ENCODE measurements around the gene RPL37A.

Gene RPL37A

DNA sequence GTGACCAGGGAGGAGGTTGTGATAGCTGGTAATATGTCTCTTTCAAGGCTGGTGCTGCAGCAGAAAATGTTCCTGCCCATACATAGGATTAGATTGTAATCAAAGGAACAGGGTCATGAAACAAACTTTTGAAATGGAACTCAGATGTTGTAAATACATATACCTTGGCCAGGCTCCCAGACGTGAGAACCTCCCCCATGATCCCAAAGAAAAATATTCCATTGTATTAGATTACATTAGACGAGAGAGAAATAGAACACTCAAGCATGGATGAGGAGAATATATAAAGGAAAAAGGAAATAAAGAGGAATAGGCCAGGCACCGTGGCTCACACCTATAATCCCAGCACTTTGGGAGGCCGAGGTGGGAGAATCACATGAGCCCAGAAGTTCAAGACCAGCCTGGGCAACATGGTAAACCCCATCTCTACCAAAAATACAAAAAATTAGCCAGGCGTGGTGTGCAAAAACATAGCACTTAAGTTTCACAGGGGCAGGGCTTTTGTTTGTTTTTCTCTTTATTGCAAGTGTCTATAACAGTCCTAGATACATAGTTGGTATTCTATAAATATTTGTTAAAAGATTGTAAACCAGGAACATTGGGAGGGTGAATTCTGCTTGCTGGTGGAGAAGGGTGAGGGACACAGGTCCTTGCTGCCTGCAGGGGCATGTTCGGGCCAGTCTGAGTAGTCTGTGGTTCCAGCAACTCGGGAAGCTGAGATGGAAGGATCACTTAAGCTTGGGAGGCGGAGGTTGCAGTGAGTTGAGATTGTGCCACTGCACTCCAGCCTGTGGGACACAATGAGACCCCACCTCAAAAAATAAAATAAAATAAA, 52.8 kb downstream of the RPL37A start:
- no peak for DNase-seq

DNA sequence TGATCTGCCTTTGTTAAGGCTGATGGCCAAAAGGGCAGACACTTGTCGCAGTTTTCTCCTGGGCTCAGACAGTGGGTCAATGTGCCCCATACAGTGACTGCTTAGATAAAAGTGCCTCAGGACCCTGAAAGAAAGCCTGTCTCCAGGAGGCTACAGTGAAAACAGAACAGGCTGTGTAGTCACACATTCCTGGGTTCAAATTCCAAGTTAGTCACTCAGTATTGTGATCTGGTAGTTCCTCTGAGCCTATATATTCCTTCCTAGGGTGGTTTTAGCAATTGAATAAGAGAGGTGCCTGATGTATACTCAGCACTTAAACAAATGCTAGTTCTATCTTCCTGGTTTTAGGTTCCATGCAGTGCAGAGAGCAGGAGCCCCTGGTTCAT, 54.4 kb downstream of the RPL37A start:
- DNase-seq, result no peak

All from NCI-H1930 (cell line).